CD4-positive, alpha-beta T cell treated with Interleukin-6 for 4 hours (primary cell): ENCODE results near the gene NOL6.
"Not testable (repeated sequence)": the region's sequence is repeated elsewhere in the genome, so short reads cannot be mapped to it uniquely, and the experiment has no call there.

Experiments
- DNase-seq: peaks from one replicate; pipeline ENCODE4 v3.0.0-alpha.2; 2020; ENCODE audit warnings: mixed read lengths

Gene NOL6

GRCh38 chr9:33429256-33429985 lies 44.3 kb downstream of the NOL6 start:
- DNase-seq = no peak

DNA sequence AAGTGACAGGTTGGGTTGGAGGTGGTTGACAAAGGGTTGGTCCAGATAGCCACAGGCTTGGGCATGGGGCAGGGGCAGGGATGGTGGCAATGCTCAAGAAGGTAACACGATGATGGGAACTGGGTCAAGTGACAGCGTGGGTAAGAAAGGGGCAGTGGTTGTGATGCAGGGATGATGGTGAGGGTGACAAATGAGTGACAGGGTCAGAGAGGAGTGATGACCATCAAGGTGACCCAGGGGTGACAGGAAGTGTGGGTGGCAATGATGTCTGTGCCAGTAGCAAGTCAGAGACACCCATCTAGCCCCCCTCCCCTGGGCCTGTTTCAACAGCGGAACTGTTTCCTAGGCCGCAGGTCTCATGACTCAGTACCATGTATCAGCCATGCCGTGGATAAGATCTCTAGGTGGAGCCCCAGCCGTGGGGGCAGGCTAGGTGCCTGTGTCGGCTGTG lies 46.9 kb downstream of the NOL6 start:
- DNase-seq = peak; percentile 39

- DNase-seq = no peak
Observed at GRCh38 chr9:33425128-33425533, 48.6 kb downstream of the NOL6 start.

DNA sequence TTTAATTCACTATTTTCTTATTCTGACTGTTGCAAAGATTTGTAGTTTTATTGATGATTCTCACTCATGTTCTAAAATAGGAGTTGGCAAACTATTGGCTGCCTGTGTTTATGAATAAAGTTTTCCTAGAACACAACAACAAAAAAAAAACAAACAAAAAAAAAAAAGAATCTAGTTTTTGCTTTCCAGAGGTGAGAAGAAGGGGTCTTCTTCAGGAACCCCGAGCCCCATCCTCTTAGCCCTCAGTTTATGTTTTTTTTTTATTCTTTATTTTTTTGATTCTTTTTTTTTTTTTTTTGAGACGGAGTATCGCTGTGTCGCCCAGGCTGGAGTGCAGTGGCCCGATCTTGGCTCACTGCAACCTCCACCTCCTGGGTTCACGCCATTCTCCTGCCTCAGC lies 49.2 kb downstream of the NOL6 start:
- not testable (repeated sequence) for DNase-seq

GRCh38 chr9:33424043-33424442 lies 49.7 kb downstream of the NOL6 start:
- DNase-seq = not testable (repeated sequence)

GRCh38 chr9:33419708-33420303 lies 53.9 kb downstream of the NOL6 start:
- no peak for DNase-seq

- no peak for DNase-seq
Observed at GRCh38 chr9:33418090-33418489, 55.6 kb downstream of the NOL6 start.

DNA sequence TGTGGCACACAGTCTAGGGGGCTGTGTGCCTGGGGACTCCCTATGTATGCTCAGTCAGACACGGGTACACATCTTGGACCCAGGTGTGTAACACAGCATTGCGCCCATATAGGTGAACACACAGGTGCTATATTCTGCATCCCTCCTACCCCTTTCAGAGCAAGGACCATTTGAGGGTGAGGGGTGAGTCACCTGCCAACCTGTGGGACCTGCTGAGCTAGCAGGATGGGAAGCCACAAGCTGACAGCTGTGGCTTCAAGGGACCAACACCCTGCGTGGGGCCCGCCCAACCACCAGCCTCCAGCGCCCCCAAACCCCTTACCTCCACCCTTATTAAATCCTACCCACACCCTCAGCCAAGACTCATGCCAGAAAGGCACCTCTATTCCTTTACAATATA lies 56.7 kb downstream of the NOL6 start:
- peak; percentile 79 for DNase-seq

- DNase-seq = peak; percentile 97
Observed at GRCh38 chr9:33415501-33416038, 58.2 kb downstream of the NOL6 start.

DNA sequence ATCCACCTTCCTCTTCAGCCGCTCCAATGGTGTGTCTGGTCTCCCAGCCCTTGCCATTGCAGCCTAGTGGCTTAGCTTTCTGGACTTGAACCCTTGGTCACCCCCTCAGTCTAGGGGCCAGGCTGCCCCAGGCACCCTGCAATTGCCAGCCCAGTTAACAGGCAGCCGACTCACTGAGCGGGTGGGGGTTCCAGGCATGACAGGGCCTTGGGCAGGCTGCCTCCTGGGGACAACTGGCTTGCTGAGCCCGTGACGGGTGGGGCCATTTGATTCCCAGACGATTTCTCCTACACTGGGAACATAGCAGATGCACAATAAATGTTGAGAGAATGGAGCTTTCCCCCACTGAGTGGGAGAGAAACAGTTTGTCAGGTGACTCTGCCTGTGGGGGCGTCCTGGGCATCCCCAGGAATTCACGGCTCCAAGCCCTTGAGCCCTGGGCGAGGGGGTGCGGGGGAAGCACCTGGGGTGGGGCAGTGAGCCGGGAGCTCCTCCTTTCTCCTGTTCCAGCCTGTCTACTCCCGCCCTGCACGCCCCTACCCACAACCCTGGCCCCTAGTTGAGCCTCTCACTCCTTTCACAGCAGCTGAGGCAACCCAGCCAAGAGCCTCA lies 58.7 kb downstream of the NOL6 start:
- no peak for DNase-seq

GRCh38 chr9:33414268-33414667 lies 59.5 kb downstream of the NOL6 start:
- DNase-seq = peak; percentile 32
